Measurements from ENCODE around the gene ARAF.

- TF ChIP-seq CTCF (IDR thresholded peaks at IDR 0.05) (no peak), POLR2A (IDR thresholded peaks at IDR 0.05) (no peak)
Measured at GRCh38 chrX:47610511-47610910, 49.5 kb downstream of the ARAF start.

All from lower leg skin (tissue), 3 donors.